Stimulated activated naive CD8-positive, alpha-beta T cell treated with anti-CD3 and anti-CD28 coated beads, Interleukin-15, amount 100 ng/mL, for 72 hours (primary cell): ENCODE data around the gene RALGDS.
"Not testable (repeated sequence)": the region's sequence is repeated elsewhere in the genome, so short reads cannot be mapped to it uniquely, and the experiment has no call there.

Experiments used
- ATAC-seq: fragments of 150-1000 bp; cut with Tn5 transposase; 2 replicates; pipeline ENCODE4 v1.10.0; 2021; ENCODE audit warnings: mild to moderate bottlenecking, moderate library complexity
- DNase-seq, 2 donors: peaks; one replicate each; pipeline ENCODE4 v3.0.0; 2021 to 2022
- H3K27ac Mint-ChIP-seq, 2 donors: one replicate each; pipeline ENCODE4 v1.8.0; 2022; ENCODE audit warnings: mild to moderate bottlenecking in 2 of 2, mixed read lengths in 2 of 2, moderate library complexity in 2 of 2
- H3K27me3 Mint-ChIP-seq: one replicate; pipeline ENCODE4 v1.8.0; 2022; ENCODE audit warnings: mixed read lengths
- H3K4me1 Mint-ChIP-seq: one replicate; pipeline ENCODE4 v1.8.0; 2022; ENCODE audit warnings: mild to moderate bottlenecking, mixed read lengths
- H3K4me3 Mint-ChIP-seq, 2 donors: one replicate each; pipeline ENCODE4 v1.8.0; 2022; ENCODE audit warnings: mild to moderate bottlenecking in 2 of 2, mixed read lengths in 2 of 2, moderate library complexity in 1 of 2
- H3K9me3 Mint-ChIP-seq, 2 donors: one replicate each; pipeline ENCODE4 v1.8.0; 2022; ENCODE audit warnings: mixed read lengths in 2 of 2

The RALGDS gene

DNA sequence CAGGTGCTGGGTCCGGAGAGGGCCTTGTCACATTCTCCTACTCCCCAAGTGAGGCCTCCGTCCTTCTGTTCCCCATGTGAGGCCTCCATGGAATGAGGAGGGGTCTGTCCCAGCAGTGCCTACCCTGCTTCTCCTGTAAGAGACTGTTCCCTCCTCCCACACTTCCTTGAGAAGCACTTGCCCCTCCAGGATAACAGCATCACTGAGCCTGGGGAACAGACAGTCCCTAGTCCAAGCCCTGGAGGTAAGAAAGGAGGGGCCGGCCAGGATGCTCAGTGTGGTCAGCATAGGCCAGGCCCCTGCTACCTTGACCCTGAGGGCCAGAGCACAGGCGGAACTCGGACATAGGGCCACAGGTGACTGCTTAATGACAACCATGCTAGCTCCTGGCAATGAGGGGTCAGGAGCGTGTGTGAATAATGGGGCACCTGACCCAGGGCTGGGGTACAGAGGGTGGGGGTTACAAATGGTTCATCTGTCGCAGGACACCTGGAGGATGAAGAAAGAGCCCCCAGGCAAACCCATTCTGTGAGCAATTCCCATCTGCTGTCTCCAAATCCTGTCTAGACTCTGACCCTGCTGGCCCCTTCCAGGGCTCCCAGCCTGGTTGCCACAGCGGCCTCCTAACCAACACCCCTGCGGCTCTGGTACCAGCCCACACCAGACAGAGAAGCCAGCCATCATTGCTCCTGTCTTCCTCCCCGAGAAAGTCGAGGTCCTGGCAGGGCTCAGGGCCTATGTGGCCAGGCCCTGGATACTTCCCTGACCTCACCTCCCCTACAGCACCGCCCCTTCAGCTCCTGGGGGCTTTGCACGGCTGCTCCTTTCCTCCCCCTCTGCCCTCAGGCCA lies 20.3 kb downstream of the RALGDS start:
- H3K4me1 Mint-ChIP-seq: no peaks in the 10 kb centered on the region
- no peaks in the 10 kb centered on the region for H3K27me3 Mint-ChIP-seq
- H3K27ac Mint-ChIP-seq: peak overlapping the region in 1 of 2 donors; percentile 71
- no peak overlapping the region for H3K4me3 Mint-ChIP-seq
- DNase-seq: no peak
- H3K9me3 Mint-ChIP-seq: peaks cover 12 to 18% of the 10 kb centered on the region in 2 donors
- no peak for ATAC-seq

DNA sequence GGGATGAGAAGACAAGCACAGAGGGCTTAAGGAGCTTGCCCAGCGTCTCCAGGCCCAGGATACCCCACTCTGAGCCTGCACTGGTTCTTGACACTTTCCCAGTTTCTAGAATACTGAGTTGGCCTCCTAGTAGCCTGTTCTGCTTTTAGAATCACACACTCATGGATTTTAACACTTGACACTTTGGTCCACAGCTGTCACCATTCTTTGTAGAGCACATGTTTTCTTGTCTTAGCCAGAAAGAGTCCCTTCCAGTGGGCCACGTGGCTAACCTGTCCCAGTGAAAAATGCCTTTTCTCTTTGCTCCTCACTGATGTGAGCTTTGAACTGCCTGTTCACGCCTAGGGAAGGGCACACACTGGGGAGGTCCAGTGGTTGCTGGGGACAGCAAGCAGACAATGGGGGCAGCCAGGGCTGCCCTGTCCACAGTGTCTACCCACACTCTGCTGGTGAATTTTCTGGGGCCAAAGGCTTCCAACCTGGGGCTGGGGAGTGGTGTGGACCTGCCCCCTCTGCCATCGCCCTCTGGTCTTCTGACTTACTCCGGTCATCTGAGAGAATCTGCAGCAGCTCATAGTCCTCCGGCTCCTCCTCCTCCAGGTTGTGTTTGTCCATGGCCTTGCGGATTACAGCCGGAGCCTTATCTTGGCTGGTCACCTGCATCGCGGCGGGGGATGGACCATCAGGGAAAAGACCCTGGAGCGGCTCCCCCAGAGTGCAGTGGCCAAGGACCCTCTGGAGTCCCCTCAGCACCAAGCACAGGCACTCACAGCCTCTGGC lies 21.1 kb downstream of the RALGDS start:
- Mint-ChIP-seq H3K27ac (no peak overlapping the region), H3K9me3 (peaks cover 16 to 21% of the 10 kb centered on the region in 2 donors), H3K4me3 (no peak overlapping the region), H3K27me3 (no peaks in the 10 kb centered on the region), H3K4me1 (no peaks in the 10 kb centered on the region)
- ATAC-seq (no peak), DNase-seq (no peak)

DNA sequence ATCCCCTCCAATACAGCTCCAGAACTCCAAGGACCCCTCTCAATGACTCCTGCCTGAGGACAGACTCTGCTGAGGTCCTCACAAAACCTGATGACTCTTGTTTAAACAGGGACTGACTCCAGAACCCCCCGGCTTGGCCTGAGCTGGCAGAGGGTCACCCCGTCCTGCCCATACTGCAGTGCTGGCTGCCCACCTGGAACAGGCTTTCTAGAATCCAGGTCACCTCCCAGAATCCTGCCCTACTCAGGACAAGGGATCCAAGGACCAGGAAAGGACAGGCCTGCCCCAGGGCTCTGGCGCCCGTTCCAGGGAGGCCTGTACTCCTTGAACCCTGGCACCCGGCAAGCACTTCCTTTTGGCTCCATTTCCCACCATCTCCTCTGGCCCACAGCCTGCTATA lies 22.2 kb downstream of the RALGDS start:
- Mint-ChIP-seq H3K27me3 (no peaks in the 10 kb centered on the region), H3K9me3 (peaks cover 19 to 21% of the 10 kb centered on the region in 2 donors), H3K4me3 (no peak overlapping the region), H3K27ac (peak overlapping the region in 1 of 2 donors; percentile 52), H3K4me1 (no peaks in the 10 kb centered on the region)
- ATAC-seq (no peak), DNase-seq (no peak)

DNA sequence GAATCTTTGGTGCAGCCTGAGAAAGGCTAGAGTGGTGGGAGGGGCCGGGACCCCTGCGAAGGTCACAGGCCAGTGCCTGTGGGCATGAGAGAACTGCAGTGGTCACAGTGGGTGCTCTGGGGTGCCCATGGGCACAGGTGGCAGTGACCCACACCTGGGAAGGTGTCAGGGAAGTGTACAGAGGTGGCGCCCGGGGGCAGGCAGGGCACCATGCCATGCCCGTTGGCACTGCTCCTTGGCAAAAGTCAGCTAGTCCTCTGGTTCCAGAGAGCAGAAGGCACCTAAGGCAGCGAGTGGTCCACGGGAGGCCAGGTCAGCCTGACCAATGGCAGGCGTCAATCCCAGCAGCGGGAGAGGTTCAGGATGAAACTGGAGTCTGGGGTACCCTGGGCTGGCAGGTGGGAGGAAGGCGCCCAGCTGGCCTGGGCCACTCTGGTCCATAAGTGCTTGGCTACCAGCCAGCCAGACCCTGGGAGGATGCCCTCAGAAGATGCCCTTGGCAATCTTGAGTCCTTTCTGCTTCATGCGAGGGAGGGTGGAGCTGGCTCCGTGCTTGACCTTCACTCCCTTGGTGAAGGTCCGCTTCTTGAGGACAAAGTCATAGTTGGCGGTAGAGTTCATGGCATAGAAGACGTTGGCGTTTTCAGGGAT lies 22.8 kb downstream of the RALGDS start:
- ATAC-seq: no peak
- peaks cover 19 to 21% of the 10 kb centered on the region in 2 donors for H3K9me3 Mint-ChIP-seq
- no peaks in the 10 kb centered on the region for H3K27me3 Mint-ChIP-seq
- H3K4me1 Mint-ChIP-seq: no peaks in the 10 kb centered on the region
- H3K27ac Mint-ChIP-seq: peak overlapping the region; percentile 69 to 89
- no peak for DNase-seq
- H3K4me3 Mint-ChIP-seq: no peak overlapping the region

DNA sequence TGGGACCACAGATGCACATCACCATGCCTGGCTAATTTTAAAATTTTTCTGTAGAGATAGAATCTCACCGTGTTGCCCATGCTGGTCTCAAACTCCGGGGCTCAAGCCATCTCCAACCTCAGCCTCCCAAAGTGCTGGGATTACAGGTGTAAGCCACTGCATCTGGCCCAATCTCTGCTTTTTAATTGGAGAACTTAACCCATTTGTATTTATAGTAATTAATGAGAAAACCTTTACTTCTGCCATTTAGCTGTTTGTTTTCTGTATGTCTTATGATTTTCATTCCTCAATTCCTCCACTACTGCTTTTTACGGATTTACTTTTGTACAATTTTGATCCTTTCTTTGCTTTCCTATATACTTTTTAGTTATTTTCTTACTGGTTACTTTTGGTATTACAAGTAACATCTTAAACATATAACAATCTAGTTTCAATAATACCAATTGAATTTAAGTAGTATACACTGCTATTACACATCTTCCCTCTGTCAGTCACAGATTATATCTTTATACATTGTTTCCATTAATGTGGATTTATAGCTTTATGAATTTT lies 26.1 kb downstream of the RALGDS start:
- Mint-ChIP-seq H3K4me3 (no peak overlapping the region), H3K9me3 (peaks cover 19 to 21% of the 10 kb centered on the region in 2 donors), H3K27ac (no peak overlapping the region), H3K4me1 (no peaks in the 10 kb centered on the region), H3K27me3 (no peaks in the 10 kb centered on the region)
- DNase-seq (no peak), ATAC-seq (no peak)

DNA sequence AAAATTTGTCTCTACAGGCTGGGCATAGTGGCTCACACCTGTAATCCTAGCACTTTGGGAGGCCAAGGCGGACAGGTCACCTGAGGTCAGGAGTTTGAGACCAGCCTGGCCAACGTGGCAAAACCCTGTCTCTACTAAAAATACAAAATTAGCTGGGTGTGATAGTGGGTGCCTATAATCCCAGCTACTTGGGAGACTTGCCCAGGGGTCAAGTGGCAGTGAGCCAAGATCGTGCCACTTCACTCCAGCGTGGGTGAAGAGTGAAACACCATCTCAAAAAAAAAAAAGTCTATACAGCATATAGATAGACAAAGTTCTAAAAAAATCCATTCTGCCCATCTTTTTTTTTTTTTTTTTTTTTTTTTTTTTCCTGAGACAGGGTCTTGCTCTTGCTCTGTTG lies 26.7 kb downstream of the RALGDS start:
- not testable (repeated sequence) for DNase-seq, H3K27me3 Mint-ChIP-seq, H3K4me1 Mint-ChIP-seq, ATAC-seq, H3K27ac Mint-ChIP-seq, H3K4me3 Mint-ChIP-seq
- H3K9me3 Mint-ChIP-seq: peaks cover 19 to 21% of the 10 kb centered on the region in 2 donors

DNA sequence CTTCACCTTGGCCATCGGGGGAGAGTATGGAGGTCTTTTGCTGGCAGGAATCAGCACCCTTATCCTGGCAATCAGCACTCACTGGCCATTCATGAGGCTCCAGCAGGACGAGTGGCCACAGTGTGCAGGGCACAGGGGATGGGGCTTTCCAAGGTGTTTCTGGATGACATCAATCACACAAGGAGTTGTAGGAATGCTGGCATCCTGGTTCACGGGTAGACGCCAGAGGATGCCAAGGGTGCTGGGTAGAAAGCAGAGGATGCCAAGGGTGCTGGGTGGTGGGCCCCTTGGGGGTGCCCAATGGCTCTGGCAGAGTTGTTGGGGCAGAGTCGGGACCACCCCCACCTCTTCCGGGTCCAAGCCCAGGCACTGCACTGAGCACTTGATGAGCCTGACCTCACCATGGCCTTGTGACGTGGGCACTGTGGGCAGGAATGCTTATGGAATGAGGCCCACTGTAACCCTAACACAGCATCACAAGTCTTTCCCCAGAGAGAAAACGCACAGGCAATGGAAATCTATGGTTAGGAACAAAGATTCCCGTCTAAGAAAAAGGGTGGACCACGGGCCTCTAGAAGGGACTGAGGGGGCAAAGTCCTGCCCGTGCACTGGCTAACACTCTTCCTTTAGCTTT lies 30.2 kb downstream of the RALGDS start:
- no peak overlapping the region for H3K4me3 Mint-ChIP-seq
- H3K27me3 Mint-ChIP-seq: no peaks in the 10 kb centered on the region
- DNase-seq: no peak
- peaks cover 4 to 7% of the 10 kb centered on the region in 2 donors for H3K9me3 Mint-ChIP-seq
- ATAC-seq: no peak
- H3K4me1 Mint-ChIP-seq: no peaks in the 10 kb centered on the region
- H3K27ac Mint-ChIP-seq: no peak overlapping the region

DNA sequence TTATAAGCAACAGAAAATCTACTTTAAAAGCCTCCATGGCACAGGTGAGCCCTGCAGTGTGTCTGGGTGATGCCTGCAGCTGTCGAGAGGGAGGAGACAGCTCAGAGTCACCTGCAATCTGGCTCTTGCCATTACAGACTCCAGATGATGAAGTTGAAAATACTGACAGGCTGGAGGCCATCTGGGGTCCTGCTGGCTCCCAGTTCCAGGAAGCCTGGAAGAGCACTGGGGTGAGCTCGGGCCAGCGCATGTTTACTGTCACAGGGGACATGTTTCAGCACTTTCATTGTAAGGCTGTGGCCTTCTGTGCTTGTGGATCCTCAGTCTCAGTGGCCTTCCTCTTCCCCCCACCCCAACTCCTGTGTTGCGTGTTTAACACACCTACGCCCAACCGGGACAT lies 30.9 kb downstream of the RALGDS start:
- H3K9me3 Mint-ChIP-seq: peaks cover 0 to 6% of the 10 kb centered on the region in 2 donors
- ATAC-seq (no peak), DNase-seq (no peak)
- H3K27ac Mint-ChIP-seq: no peak overlapping the region
- H3K4me3 Mint-ChIP-seq: no peak overlapping the region
- no peaks in the 10 kb centered on the region for H3K4me1 Mint-ChIP-seq
- no peaks in the 10 kb centered on the region for H3K27me3 Mint-ChIP-seq

DNA sequence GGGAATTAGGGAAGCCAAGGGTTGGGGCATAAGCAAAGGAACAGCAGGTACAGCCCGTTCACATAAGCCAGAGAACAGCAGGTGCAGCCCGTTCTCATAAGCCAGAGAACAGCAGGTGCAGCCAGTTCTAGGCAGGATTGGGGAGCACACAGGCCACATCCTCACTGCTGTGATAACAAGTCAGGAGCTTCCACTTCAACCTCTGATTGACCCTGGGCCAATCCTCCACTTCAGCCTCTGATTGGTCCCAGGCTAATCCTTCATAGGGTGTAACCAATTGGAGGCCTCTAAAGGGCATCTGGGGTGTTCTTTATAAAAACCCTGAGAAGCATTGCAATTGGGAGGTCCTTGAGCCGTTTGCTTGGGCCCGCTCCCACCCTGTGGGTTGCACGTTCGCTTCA lies 31.8 kb downstream of the RALGDS start:
- DNase-seq (no peak), ATAC-seq (peak; percentile 51)
- Mint-ChIP-seq H3K27ac (no peak overlapping the region), H3K27me3 (no peaks in the 10 kb centered on the region), H3K4me3 (no peak overlapping the region), H3K9me3 (no peaks in the 10 kb centered on the region), H3K4me1 (no peaks in the 10 kb centered on the region)

DNA sequence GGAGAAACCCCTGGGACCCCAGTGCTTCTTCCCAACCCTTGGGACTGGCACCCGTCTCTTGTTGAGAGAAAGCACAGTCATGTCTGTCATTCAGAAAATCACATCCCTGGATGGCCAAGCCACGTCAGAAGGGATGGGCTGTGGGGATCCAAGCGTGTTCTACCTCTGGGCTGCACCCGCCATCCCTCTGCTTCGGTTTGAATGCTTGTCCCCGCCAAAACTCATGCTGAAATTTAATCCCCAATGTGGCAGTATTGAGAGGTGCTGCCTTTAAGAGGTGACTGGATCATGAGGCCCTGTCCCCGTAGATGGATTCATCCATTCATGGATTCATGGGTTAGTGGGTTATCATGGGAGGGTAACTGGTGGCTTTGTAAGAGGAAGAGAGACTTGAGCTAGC lies 32.3 kb downstream of the RALGDS start:
- no peak for DNase-seq
- Mint-ChIP-seq H3K27me3 (no peaks in the 10 kb centered on the region), H3K4me1 (no peaks in the 10 kb centered on the region), H3K9me3 (no peaks in the 10 kb centered on the region), H3K27ac (no peak overlapping the region), H3K4me3 (no peak overlapping the region)
- ATAC-seq: no peak

DNA sequence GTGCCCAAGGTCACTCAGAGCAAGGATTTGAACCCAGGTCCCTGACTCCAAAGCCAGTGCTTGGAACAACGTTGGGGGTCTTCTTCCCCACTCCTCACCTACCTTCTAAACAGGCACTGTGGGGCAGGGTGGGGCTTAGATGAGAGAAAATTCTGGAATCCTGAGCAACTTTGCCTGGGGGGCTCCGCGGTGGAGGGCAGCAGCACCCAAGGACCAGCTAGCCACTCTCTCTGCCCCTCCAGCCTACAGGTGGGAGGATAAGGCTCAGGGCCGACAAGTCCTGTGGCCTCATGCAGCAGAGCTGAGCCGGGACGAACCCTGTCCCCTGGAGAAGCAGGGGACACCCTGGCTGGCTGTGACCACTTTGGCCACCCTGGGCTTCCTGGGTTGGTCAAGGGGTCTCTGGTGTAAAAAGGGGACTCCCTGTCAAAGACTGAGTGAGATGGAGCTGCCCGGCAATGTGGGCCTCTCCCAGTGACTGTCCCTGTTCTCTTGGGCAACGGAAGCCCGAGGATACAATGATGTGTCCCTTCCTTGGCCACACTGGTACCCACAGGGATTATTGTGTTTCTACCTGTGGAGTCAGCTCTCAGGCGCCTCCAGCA lies 32.8 kb downstream of the RALGDS start:
- Mint-ChIP-seq H3K4me1 (no peaks in the 10 kb centered on the region), H3K27me3 (no peaks in the 10 kb centered on the region), H3K9me3 (no peaks in the 10 kb centered on the region), H3K27ac (no peak overlapping the region), H3K4me3 (no peak overlapping the region)
- DNase-seq: no peak
- no peak for ATAC-seq

DNA sequence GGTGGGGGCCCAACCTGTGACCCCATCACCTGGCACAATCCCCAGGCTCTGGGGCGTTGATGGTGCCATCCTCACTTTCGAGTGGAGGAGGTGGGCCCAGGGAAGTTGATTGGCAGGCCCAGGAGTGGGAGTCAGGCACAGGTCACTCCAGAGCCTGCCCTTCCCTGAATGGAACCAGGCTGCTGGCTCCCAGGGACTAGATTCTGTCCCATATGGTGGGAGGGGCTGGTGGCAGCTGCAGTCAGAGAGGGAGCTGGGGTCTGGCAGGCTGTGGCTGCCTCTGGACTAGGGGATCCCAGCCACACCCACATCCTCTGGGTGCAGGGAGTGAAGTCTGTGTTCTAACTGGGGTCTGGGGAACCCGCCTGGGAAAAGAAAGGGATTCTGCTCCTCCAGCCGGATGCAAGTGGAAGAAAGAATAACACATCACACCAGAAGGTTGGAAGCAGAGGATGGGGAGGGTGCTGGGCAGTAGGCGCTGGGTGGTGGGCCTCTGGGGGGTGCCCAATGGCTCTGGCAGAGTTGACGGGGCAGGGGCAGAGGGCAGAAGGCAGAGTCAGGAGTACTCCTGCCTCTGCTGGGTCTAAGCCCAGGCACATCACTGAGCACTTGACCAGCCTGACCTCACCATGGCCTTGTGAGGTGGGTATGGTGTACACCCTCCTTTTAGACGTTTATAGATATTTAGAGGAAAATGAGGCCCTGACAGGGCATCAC lies 33.5 kb downstream of the RALGDS start:
- DNase-seq (no peak), ATAC-seq (no peak)
- H3K27ac Mint-ChIP-seq: no peak overlapping the region
- no peak overlapping the region for H3K4me3 Mint-ChIP-seq
- no peaks in the 10 kb centered on the region for H3K27me3 Mint-ChIP-seq
- H3K9me3 Mint-ChIP-seq: no peaks in the 10 kb centered on the region
- no peaks in the 10 kb centered on the region for H3K4me1 Mint-ChIP-seq

DNA sequence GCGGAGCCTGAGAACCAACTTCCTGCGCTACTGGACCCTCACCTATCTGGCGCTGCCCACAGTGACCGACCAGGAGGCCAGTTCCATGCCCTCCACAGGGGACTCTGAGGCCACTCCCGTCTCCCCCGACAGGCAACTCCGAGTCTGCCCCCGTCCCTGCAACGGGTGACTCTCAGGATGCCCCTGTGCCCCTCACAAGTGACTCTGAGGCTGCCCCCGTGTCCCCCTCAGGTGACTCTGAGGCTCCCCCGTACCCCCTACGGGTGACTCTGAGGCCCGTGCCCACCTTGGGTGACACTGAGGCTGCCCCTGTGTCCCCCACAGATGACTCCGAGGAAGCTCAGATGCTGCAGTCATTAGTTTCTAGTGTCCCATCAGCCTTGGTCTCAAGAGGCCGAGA lies 34.1 kb downstream of the RALGDS start:
- no peaks in the 10 kb centered on the region for H3K27me3 Mint-ChIP-seq
- DNase-seq (no peak), ATAC-seq (no peak)

DNA sequence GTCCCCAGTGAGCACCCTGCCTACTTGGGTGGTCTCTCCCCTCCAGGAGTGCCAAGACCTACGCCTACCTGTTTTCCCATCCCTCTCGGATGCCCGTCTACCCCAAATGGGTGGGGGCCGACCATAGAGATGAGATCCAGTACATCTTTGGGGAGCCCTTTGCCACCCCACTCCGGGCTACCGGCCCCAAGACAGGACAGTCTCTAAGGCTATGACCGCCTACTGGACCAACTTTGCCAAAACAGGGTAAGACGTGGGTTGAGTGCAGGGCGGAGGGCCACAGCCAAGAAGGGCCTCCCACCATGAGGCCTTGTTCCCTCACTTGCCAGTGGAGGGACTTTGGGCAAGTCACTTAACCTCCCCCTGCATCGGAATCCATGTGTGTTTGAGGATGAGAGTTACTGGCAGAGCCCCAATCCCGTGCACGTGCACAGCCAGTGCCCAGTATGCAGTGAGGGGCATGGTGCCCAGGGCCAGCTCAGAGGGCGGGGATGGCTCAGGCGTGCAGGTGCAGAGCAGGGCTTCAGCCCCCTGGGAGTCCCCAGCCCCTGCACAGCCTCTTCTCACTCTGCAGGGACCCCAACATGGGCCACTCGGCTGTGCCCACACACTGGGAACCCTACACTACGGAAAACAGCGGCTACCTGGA lies 34.7 kb downstream of the RALGDS start:
- not testable (repeated sequence) for ATAC-seq, DNase-seq, H3K9me3 Mint-ChIP-seq, H3K27ac Mint-ChIP-seq, H3K27me3 Mint-ChIP-seq, H3K4me1 Mint-ChIP-seq, H3K4me3 Mint-ChIP-seq

More for the DNA sequence above, 34.1 kb downstream of the RALGDS start:
- Mint-ChIP-seq H3K4me3 (no peak overlapping the region), H3K4me1 (no peaks in the 10 kb centered on the region), H3K9me3 (no peaks in the 10 kb centered on the region), H3K27ac (peak overlapping the region in 1 of 2 donors; percentile 63)
